Coronary artery (tissue), 2 donors: ENCODE measurements around the gene CNTLN.
"Not testable (repeated sequence)": the region's sequence is repeated elsewhere in the genome, so short reads cannot be mapped to it uniquely, and the experiment has no call there.

Experiments
- DNase-seq: peaks from one replicate; pipeline ENCODE4 v3.0.0-alpha.2; 2017; ENCODE audit warnings: low spot score
- H3K27ac ChIP-seq, 2 donors: fragments of 200-600 bp; sonication (generic); one replicate each; pipeline ENCODE4 v1.5.1; 2016 to 2019
- H3K4me3 ChIP-seq: fragments of 200-600 bp; sonication (generic); 2 replicates; pipeline ENCODE4 v1.5.1; 2016; ENCODE audit warnings: mild to moderate bottlenecking, moderate library complexity
- CTCF ChIP-seq: fragments of 200-600 bp; sonication (generic); IDR thresholded peaks from one replicate; pipeline ENCODE4 v1.5.1; 2019; ENCODE audit warnings: antibody characterized with exemption

CNTLN gene

GRCh38 chr9:17339156-17339555 lies 204.3 kb downstream of the CNTLN start:
- Histone ChIP-seq H3K4me3 (no peak overlapping the region), H3K27ac (no peak overlapping the region)
- no peak for DNase-seq
- TF ChIP-seq CTCF: no peak

- no peak for TF ChIP-seq CTCF
- Histone ChIP-seq H3K27ac (no peak overlapping the region), H3K4me3 (no peak overlapping the region)
- no peak for DNase-seq
These were observed 207.9 kb downstream of the CNTLN start for GRCh38 chr9:17342696-17343095.

- Histone ChIP-seq H3K4me3 (no peak overlapping the region), H3K27ac (no peak overlapping the region)
- no peak for TF ChIP-seq CTCF
- no peak for DNase-seq
These were observed 215.0 kb downstream of the CNTLN start for GRCh38 chr9:17349831-17350230.

GRCh38 chr9:17354006-17354405 lies 219.2 kb downstream of the CNTLN start:
- not testable (repeated sequence) for DNase-seq, H3K27ac ChIP-seq, H3K4me3 ChIP-seq

- H3K4me3 ChIP-seq: no peak overlapping the region
- no peak for DNase-seq
- no peak overlapping the region for H3K27ac ChIP-seq
- no peak for TF ChIP-seq CTCF
These were observed 226.5 kb downstream of the CNTLN start for GRCh38 chr9:17361378-17361777.

- DNase-seq: no peak
- TF ChIP-seq CTCF: no peak
- Histone ChIP-seq H3K27ac (no peak overlapping the region), H3K4me3 (no peak overlapping the region)
These were observed 232.2 kb downstream of the CNTLN start for GRCh38 chr9:17367035-17367434.

- no peak for DNase-seq
- no peak for TF ChIP-seq CTCF
- H3K4me3 ChIP-seq: no peak overlapping the region
- no peak overlapping the region for H3K27ac ChIP-seq
These were observed 245.5 kb downstream of the CNTLN start for GRCh38 chr9:17380126-17380861.
